Psoas muscle (tissue), 8 donors: ENCODE measurements around the gene ZNF23. TPM values are rescaled to one million over a fixed set of nuclear protein-coding genes. Genes with fewer than 3 reads are reported as not detected.

Source experiments
- ATAC-seq, 4 donors: fragments of 200-7000 bp; cut with Tn5 transposase; one replicate each; pipeline ENCODE4 v1.9.1; 2020; ENCODE audit warnings: moderate library complexity in 3 of 4, mild to moderate bottlenecking in 2 of 4
- DNase-seq, 2 donors: peaks; one replicate each; pipeline ENCODE4 v3.0.0-alpha.2; 2020
- H3K27ac ChIP-seq: fragments of 200-600 bp; one replicate; pipeline ENCODE4 v1.8.0; 2022
- H3K27me3 ChIP-seq, 3 donors: fragments of 200-600 bp in 1 of 3; one replicate each; pipeline versions ENCODE4 v1.6.1 to v1.8.0; 2013 to 2022; ENCODE audit warnings: low read length in 2 of 3, mild to moderate bottlenecking in 2 of 3, moderate library complexity in 1 of 3; ENCODE audit not compliant: insufficient read depth in 3 of 3
- H3K36me3 ChIP-seq, 2 donors: fragments of 200-600 bp in 1 of 2; one replicate each; pipeline versions ENCODE4 v1.6.1 to v1.8.0; 2013 to 2022; ENCODE audit warnings: low read depth in 1 of 2, mild to moderate bottlenecking in 1 of 2, moderate library complexity in 1 of 2; ENCODE audit not compliant: insufficient read depth in 1 of 2
- H3K4me1 ChIP-seq: fragments of 200-600 bp; one replicate; pipeline ENCODE4 v1.8.0; 2022
- H3K4me3 ChIP-seq: fragments of 200-600 bp; one replicate; pipeline ENCODE4 v1.8.0; 2022; ENCODE audit warnings: mild to moderate bottlenecking
- H3K9me3 ChIP-seq: fragments of 200-600 bp; one replicate; pipeline ENCODE4 v1.8.0; 2022
- CTCF ChIP-seq: fragments of 200-600 bp; IDR thresholded peaks from one replicate; pipeline ENCODE4 v1.8.0; 2022; ENCODE audit warnings: antibody characterized with exemption
- WGBS, 3 donors: extraction: QIAGEN DNeasy Blood & Tissue Kit; methylation state at CpG; one replicate each; pipeline versions ENCODE4 v1.1.6 to v1.1.7; 2013; 5-methylcytosine and 5-hydroxymethylcytosine counted together
- intact Hi-C, 2 donors: fragments of 100-400 bp; cut with DNase I; formaldehyde crosslinking; loops; one replicate each; pipeline versions ENCODE4 v1.11.0 to v1.14.2; 2022
- polyA plus RNA-seq, 3 donors: library from polyadenylated mRNA; stranded (reverse); fragments of 200-250 nt; gene quantifications; one replicate each; pipeline ENCODE4 v1.2.3, GENCODE V29; 2013
- total RNA-seq, 4 donors: library from RNA; stranded (reverse); fragmentation: NEBNext Ultra II Directional in 2 of 4; extraction: Animal tissue kit (Norgen Biotek cat#: 25700) in 2 of 4; gene quantifications; one replicate each; pipeline versions ENCODE4 v1.2.1 to v1.2.4, GENCODE V29; 2021 to 2023
- donor health status: healthy with polysubstance abuse.
- donor health status: DM: no; HTN: no; CAD: no; lungs with moderate emphysema.
- donor health status: Bipolar disorder and iron deficiency.
- donor health status: healthy.
- donor health status: DM: yes; HTN: yes; CAD: no.
- donor health status: DM: no; HTN: no; CAD: no.
- donor health status: DM: no; HTN: no; CAD: no.
- donor health status: DM: yes; HTN: yes; CAD: no.

The ZNF23 gene
- total and polyA plus RNA-seq, 7 donors, result 3.8 to 9.3 (median 5.8) TPM

GRCh38 chr16:71473891-71474290 is 11.8 kb upstream of the ZNF23 start:
- Histone ChIP-seq H3K4me1 (no peaks in the 10 kb centered on the region), H3K27ac (no peak overlapping the region), H3K36me3 (peaks cover 26 to 88% of the 10 kb centered on the region in 2 donors), H3K4me3 (no peak overlapping the region), H3K27me3 (no peaks in the 10 kb centered on the region), H3K9me3 (no peaks in the 10 kb centered on the region)
- 88 to 95% (median 94%) methylated on average over 5 of the region's 5 CpGs for whole genome bisulfite sequencing, 3 donors
- ATAC-seq (no peak), DNase-seq (no peak)
- intact Hi-C loops, result no loop called here
- no peak for TF ChIP-seq CTCF

GRCh38 chr16:71472931-71473330 is 10.9 kb upstream of the ZNF23 start:
- 89 to 94% (median 90%) methylated on average over 2 of the region's 2 CpGs for WGBS, 3 donors
- Histone ChIP-seq H3K36me3 (peaks cover 21 to 79% of the 10 kb centered on the region in 2 donors), H3K9me3 (no peaks in the 10 kb centered on the region), H3K27me3 (no peaks in the 10 kb centered on the region), H3K4me3 (no peak overlapping the region), H3K4me1 (no peaks in the 10 kb centered on the region), H3K27ac (no peak overlapping the region)
- no peak for TF ChIP-seq CTCF
- DNase-seq (no peak), ATAC-seq (no peak)
- intact Hi-C loops, result no loop called here

GRCh38 chr16:71472051-71472450 is 10.0 kb upstream of the ZNF23 start:
- H3K4me3 ChIP-seq, result no peak overlapping the region
- 68 to 71% (median 70%) methylated on average over 2 of the region's 2 CpGs for WGBS, 3 donors
- intact Hi-C loops, result no loop called here
- H3K9me3 ChIP-seq, result no peaks in the 10 kb centered on the region
- peaks cover 17 to 70% of the 10 kb centered on the region in 2 donors for H3K36me3 ChIP-seq
- TF ChIP-seq CTCF, result no peak
- ATAC-seq (no peak), DNase-seq (no peak)
- H3K27ac ChIP-seq, result no peak overlapping the region
- no peaks in the 10 kb centered on the region for H3K27me3 ChIP-seq
- no peaks in the 10 kb centered on the region for H3K4me1 ChIP-seq

DNA sequence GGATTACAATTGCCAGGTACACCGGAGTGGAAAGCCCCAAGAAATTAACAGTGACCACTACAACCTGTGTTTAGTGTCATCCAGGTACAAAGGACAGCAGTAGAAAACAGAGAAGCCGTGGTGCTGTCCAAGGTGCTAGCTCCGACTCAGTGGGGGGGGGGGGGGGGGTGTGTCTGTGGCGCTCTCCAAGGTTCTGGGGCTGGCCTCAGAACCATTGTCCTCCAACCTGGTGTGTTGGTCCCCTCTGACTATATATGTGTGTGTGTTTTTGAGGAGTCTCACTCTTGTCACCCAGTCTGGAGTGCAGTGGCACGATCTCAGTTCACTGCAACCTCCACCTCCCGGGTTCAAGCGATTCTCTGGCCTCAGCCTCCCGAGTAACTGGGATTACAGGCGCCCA is 5.8 kb upstream of the ZNF23 start:
- Histone ChIP-seq H3K36me3 (peaks cover 4 to 29% of the 10 kb centered on the region in 2 donors), H3K27me3 (no peaks in the 10 kb centered on the region), H3K4me3 (no peak overlapping the region), H3K27ac (no peak overlapping the region), H3K4me1 (no peaks in the 10 kb centered on the region), H3K9me3 (no peaks in the 10 kb centered on the region)
- intact Hi-C loops, result no loop called here
- ATAC-seq (no peak), DNase-seq (no peak)
- TF ChIP-seq CTCF, result no peak
- WGBS, 3 donors, result 21 to 33% (median 29%) methylated on average over 8 to 9 of the region's 9 CpGs

GRCh38 chr16:71464231-71464630 is 2.2 kb upstream of the ZNF23 start:
- H3K9me3 ChIP-seq, result no peaks in the 10 kb centered on the region
- DNase-seq (no peak), ATAC-seq (no peak)
- 54 to 77% (median 62%) methylated on average over 1 of the region's 1 CpG for WGBS, 3 donors
- H3K4me3 ChIP-seq, result no peak overlapping the region
- no peak overlapping the region for H3K27ac ChIP-seq
- intact Hi-C loops, result no loop called here
- H3K4me1 ChIP-seq, result peaks cover 12% of the 10 kb centered on the region
- H3K27me3 ChIP-seq, result no peaks in the 10 kb centered on the region
- no peak for TF ChIP-seq CTCF
- peaks cover 0 to 1% of the 10 kb centered on the region in 2 donors for H3K36me3 ChIP-seq
